ENCODE measurements around the gene FOXN3.

Gene FOXN3

GRCh38 chr14:89207925-89208328 lies 209.1 kb downstream of the FOXN3 start:
- Histone ChIP-seq H2AFZ (ENCODE audit: low read length) (no peak overlapping the region), H3K4me2 (ENCODE audit: low read depth, low read length, poor library complexity, severe bottlenecking) (no peak overlapping the region), H4K20me1 (ENCODE audit: insufficient read depth, low read length, poor library complexity, severe bottlenecking) (peaks cover 17% of the 10 kb centered on the region), H3K9me2 (replicated peaks; ENCODE audit: low read depth, low read length) (no peaks in the 10 kb centered on the region), H3K27me3 (ENCODE audit: insufficient read depth, low read length, poor library complexity, severe bottlenecking) (no peaks in the 10 kb centered on the region), H3K9ac (ENCODE audit: low read depth, low read length, poor library complexity, severe bottlenecking) (no peak overlapping the region), H3K9me3 (ENCODE audit: insufficient read depth, low read depth, low read length) (no peaks in the 10 kb centered on the region), H3K4me1 (ENCODE audit: insufficient read depth, low read length, poor library complexity, severe bottlenecking) (peaks cover 23% of the 10 kb centered on the region), H3K79me2 (ENCODE audit: insufficient read depth, low read length) (peaks cover 66% of the 10 kb centered on the region), H3K36me3 (ENCODE audit: insufficient read depth, low read length) (peaks cover 20% of the 10 kb centered on the region; the same call in 1 of the 2 replicates), H3F3A (ENCODE audit: low read depth) (no peaks in the 10 kb centered on the region), H3K4me3 (ENCODE audit: low read length, poor library complexity, severe bottlenecking) (no peak overlapping the region)
- TF ChIP-seq CTCF (conservative IDR thresholded peaks at IDR 0.05; ENCODE audit: low read length) = no peak
- TF ChIP-seq EZH2phosphoT487 (IDR thresholded peaks at IDR 0.05; ENCODE audit: borderline replicate concordance) = no peak

- Histone ChIP-seq H3K27me3 (ENCODE audit: insufficient read depth, low read length, poor library complexity, severe bottlenecking) (no peaks in the 10 kb centered on the region), H3K4me2 (ENCODE audit: low read depth, low read length, poor library complexity, severe bottlenecking) (no peak overlapping the region), H3K4me3 (ENCODE audit: low read length, poor library complexity, severe bottlenecking) (no peak overlapping the region), H3K9me3 (ENCODE audit: insufficient read depth, low read depth, low read length) (no peaks in the 10 kb centered on the region), H3K36me3 (ENCODE audit: insufficient read depth, low read length) (peaks cover 12% of the 10 kb centered on the region; the same call in 1 of the 2 replicates), H3K9me2 (replicated peaks; ENCODE audit: low read depth, low read length) (no peaks in the 10 kb centered on the region), H4K20me1 (ENCODE audit: insufficient read depth, low read length, poor library complexity, severe bottlenecking) (peaks cover 27% of the 10 kb centered on the region), H3F3A (ENCODE audit: low read depth) (no peaks in the 10 kb centered on the region), H3K4me1 (ENCODE audit: insufficient read depth, low read length, poor library complexity, severe bottlenecking) (peaks cover 23% of the 10 kb centered on the region), H2AFZ (ENCODE audit: low read length) (no peak overlapping the region), H3K79me2 (ENCODE audit: insufficient read depth, low read length) (peaks cover 71% of the 10 kb centered on the region), H3K9ac (ENCODE audit: low read depth, low read length, poor library complexity, severe bottlenecking) (no peak overlapping the region)
- TF ChIP-seq CTCF (conservative IDR thresholded peaks at IDR 0.05; ENCODE audit: low read length) (no peak), EZH2phosphoT487 (IDR thresholded peaks at IDR 0.05; ENCODE audit: borderline replicate concordance) (no peak)
Observed at GRCh38 chr14:89206389-89207031, 210.5 kb downstream of the FOXN3 start.

- Histone ChIP-seq H3K79me2 (ENCODE audit: insufficient read depth, low read length) (peaks cover 72% of the 10 kb centered on the region), H3K4me3 (ENCODE audit: low read length, poor library complexity, severe bottlenecking) (no peak overlapping the region), H3K4me1 (ENCODE audit: insufficient read depth, low read length, poor library complexity, severe bottlenecking) (peaks cover 25% of the 10 kb centered on the region), H3K27me3 (ENCODE audit: insufficient read depth, low read length, poor library complexity, severe bottlenecking) (no peaks in the 10 kb centered on the region), H3K9me3 (ENCODE audit: insufficient read depth, low read depth, low read length) (no peaks in the 10 kb centered on the region), H3F3A (ENCODE audit: low read depth) (no peaks in the 10 kb centered on the region), H3K9me2 (replicated peaks; ENCODE audit: low read depth, low read length) (no peaks in the 10 kb centered on the region), H3K36me3 (ENCODE audit: insufficient read depth, low read length) (peaks cover 12% of the 10 kb centered on the region; the same call in 1 of the 2 replicates), H2AFZ (ENCODE audit: low read length) (no peak overlapping the region), H4K20me1 (ENCODE audit: insufficient read depth, low read length, poor library complexity, severe bottlenecking) (peaks cover 40% of the 10 kb centered on the region), H3K9ac (ENCODE audit: low read depth, low read length, poor library complexity, severe bottlenecking) (no peak overlapping the region), H3K4me2 (ENCODE audit: low read depth, low read length, poor library complexity, severe bottlenecking) (no peak overlapping the region)
- no peak for TF ChIP-seq CTCF (conservative IDR thresholded peaks at IDR 0.05; ENCODE audit: low read length)
- no peak for TF ChIP-seq EZH2phosphoT487 (IDR thresholded peaks at IDR 0.05; ENCODE audit: borderline replicate concordance)
Observed at GRCh38 chr14:89205137-89205740, 211.8 kb downstream of the FOXN3 start.
